Measurements from ENCODE around the gene COX8C. TPM values are rescaled to one million over a fixed set of nuclear protein-coding genes. Genes with fewer than 3 reads are reported as not detected.

COX8C gene
- polyA plus RNA-seq, 3 donors: not detected

DNA sequence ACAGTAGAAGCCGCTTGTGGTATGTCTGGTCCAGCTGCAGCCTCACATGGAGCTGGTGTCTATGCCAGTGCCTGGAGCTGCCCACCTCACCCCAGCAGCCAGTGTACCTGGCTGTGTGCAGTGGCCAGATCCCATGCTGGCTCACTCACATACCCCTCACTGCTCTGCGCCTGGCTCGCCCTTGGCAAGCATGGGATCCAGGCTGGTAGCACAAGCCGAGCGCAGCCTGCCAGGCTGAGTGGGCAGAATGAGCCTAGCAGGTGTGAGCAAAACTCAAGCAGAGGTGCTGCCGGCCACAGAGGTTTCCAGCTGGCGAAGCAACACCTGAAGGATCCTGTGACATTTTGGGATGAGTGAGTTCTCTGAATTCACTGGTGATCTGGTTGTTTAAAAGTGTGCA lies 9.1 kb upstream of the COX8C start:
- H3K4me3 Mint-ChIP-seq: no peak overlapping the region
- peaks cover 15% of the 10 kb centered on the region for H3K4me1 Mint-ChIP-seq
- Histone ChIP-seq H3K4me1 (ENCODE audit: control insufficient read depth in 1 of 2, insufficient read depth in 2 of 2, low read length in 2 of 2) (peaks cover 14 to 16% of the 10 kb centered on the region in 2 donors), H3K9ac (ENCODE audit: insufficient read depth, low read length, poor library complexity, severe bottlenecking) (no peak overlapping the region), H3K27me3 (ENCODE audit: control insufficient read depth in 2 of 2, insufficient read depth in 2 of 2, low read length in 2 of 2) (no peaks in the 10 kb centered on the region), H2AFZ (ENCODE audit: insufficient read depth, low read depth, low read length, poor library complexity, severe bottlenecking) (no peak overlapping the region), H3K4me2 (replicated peaks; ENCODE audit: extremely low read depth, low read length, poor library complexity, severe bottlenecking) (no peak overlapping the region), H3K79me2 (ENCODE audit: insufficient read depth, low read length) (no peaks in the 10 kb centered on the region), H3K9me3 (replicated peaks in 1 of 2; ENCODE audit: control insufficient read depth in 1 of 2, insufficient read depth in 1 of 2, low read length in 2 of 2) (peaks cover 0 to 27% of the 10 kb centered on the region in 2 donors), H3K4me3 (replicated peaks in 1 of 3; ENCODE audit: low read depth in 2 of 3, low read length in 3 of 3) (no peak overlapping the region), H4K20me1 (ENCODE audit: insufficient read depth, low read length) (no peaks in the 10 kb centered on the region), H3K27ac (ENCODE audit: low read depth in 1 of 2, low read length in 2 of 2) (no peak overlapping the region), H3K36me3 (replicated peaks in 1 of 2; ENCODE audit: control insufficient read depth in 1 of 2, insufficient read depth in 2 of 2, low read length in 2 of 2) (no peaks in the 10 kb centered on the region)
- intact Hi-C loops (cut with micrococcal nuclease): loop anchor here (10.0 kb wide), 4 partner anchors 133 to 627 kb away; partner anchors contain the start of genes GON7 (in 2 of the 2) and UBR7 (in 2 of the 2)
- DNase-seq: no peak
- WGBS (ENCODE audit: insufficient coverage): 97% methylated on average over 5 of the region's 7 CpGs
- H3K9me3 Mint-ChIP-seq: peaks cover 5 to 31% (median 25%) of the 10 kb centered on the region in 7 donors
- H3K27ac Mint-ChIP-seq: no peak overlapping the region
- peaks cover 0 to 7% of the 10 kb centered on the region in 2 donors for H3K36me3 Mint-ChIP-seq
- TF ChIP-seq, protein P1, sequence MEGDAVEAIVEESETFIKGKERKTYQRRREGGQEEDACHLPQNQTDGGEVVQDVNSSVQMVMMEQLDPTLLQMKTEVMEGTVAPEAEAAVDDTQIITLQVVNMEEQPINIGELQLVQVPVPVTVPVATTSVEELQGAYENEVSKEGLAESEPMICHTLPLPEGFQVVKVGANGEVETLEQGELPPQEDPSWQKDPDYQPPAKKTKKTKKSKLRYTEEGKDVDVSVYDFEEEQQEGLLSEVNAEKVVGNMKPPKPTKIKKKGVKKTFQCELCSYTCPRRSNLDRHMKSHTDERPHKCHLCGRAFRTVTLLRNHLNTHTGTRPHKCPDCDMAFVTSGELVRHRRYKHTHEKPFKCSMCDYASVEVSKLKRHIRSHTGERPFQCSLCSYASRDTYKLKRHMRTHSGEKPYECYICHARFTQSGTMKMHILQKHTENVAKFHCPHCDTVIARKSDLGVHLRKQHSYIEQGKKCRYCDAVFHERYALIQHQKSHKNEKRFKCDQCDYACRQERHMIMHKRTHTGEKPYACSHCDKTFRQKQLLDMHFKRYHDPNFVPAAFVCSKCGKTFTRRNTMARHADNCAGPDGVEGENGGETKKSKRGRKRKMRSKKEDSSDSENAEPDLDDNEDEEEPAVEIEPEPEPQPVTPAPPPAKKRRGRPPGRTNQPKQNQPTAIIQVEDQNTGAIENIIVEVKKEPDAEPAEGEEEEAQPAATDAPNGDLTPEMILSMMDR (IDR thresholded peaks at IDR 0.05): no peak
- H3K27me3 Mint-ChIP-seq (ENCODE audit: low read depth in 3 of 3): peaks cover 0 to 3% (median 0%) of the 10 kb centered on the region in 3 donors

DNA sequence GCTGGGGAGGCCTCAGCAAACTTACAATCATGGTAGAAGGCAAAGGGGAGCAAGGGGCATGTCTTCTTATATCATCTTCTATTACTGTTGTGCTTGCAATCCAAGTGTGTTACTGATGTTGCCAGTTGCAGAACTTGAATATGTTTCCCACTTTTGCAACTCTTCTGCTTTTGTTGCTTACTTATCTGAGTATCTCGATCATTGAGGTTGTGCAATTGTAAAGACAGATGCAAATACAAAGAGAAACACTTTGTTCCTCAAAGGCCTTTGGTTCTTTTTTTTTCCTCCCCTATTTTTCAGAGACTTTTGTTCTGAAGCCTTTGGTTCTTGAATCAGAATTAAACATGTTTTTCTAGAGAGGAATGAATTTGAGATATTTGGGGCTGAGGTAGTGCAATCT lies 3.7 kb upstream of the COX8C start:
- TF ChIP-seq, protein P1 (IDR thresholded peaks at IDR 0.05): no peak
- intact Hi-C loops (cut with micrococcal nuclease): no loop called here

More for the DNA sequence above, 3.7 kb upstream of the COX8C start:
- H3K4me2 ChIP-seq (replicated peaks; ENCODE audit: extremely low read depth, low read length, poor library complexity, severe bottlenecking): peak overlapping the region; percentile 14
- Mint-ChIP-seq H3K4me1 (peaks cover 18% of the 10 kb centered on the region), H3K4me3 (peak overlapping the region in 1 of 2 donors; percentile 7), H3K27ac (peak overlapping the region; percentile 61 to 83 (median 77)), H3K36me3 (peaks cover 0 to 4% of the 10 kb centered on the region in 2 donors), H3K9me3 (peaks cover 6 to 38% (median 26%) of the 10 kb centered on the region in 7 donors), H3K27me3 (ENCODE audit: low read depth in 3 of 3) (peaks cover 0 to 2% (median 0%) of the 10 kb centered on the region in 3 donors)
- no peak overlapping the region for H2AFZ ChIP-seq (ENCODE audit: insufficient read depth, low read depth, low read length, poor library complexity, severe bottlenecking)
- H3K4me1 ChIP-seq (ENCODE audit: control insufficient read depth in 1 of 2, insufficient read depth in 2 of 2, low read length in 2 of 2): peaks cover 17 to 21% of the 10 kb centered on the region in 2 donors
- peak overlapping the region in 1 of 2 donors; percentile 61 for H3K27ac ChIP-seq (ENCODE audit: low read depth in 1 of 2, low read length in 2 of 2)
- H3K4me3 ChIP-seq (replicated peaks in 1 of 3; ENCODE audit: low read depth in 2 of 3, low read length in 3 of 3): no peak overlapping the region
- H3K9me3 ChIP-seq (replicated peaks in 1 of 2; ENCODE audit: control insufficient read depth in 1 of 2, insufficient read depth in 1 of 2, low read length in 2 of 2): peaks cover 13 to 28% of the 10 kb centered on the region in 2 donors
- H4K20me1 ChIP-seq (ENCODE audit: insufficient read depth, low read length): no peaks in the 10 kb centered on the region
- H3K36me3 ChIP-seq (replicated peaks in 1 of 2; ENCODE audit: control insufficient read depth in 1 of 2, insufficient read depth in 2 of 2, low read length in 2 of 2): no peaks in the 10 kb centered on the region
- no peaks in the 10 kb centered on the region for H3K27me3 ChIP-seq (ENCODE audit: control insufficient read depth in 2 of 2, insufficient read depth in 2 of 2, low read length in 2 of 2)
- peak; percentile 49 to 67 (median 67) for DNase-seq
- H3K79me2 ChIP-seq (ENCODE audit: insufficient read depth, low read length): no peaks in the 10 kb centered on the region
- no CpG with 5 or more reads among the region's 1 CpG for WGBS (ENCODE audit: insufficient coverage)
- no peak overlapping the region for H3K9ac ChIP-seq (ENCODE audit: insufficient read depth, low read length, poor library complexity, severe bottlenecking)
